Epithelial cell of esophagus (primary cell): ENCODE data around the gene TCF7.
A peak's percentile ranks its signal among the peaks of the same experiment; 100 is the strongest.

Experiments used
- DNase-seq: peaks from one replicate; pipeline ENCODE4 v3.0.0; 2010; ENCODE audit warnings: low read depth
- H3K4me3 ChIP-seq: 2 replicates; pipeline ENCODE4 v1.5.1; 2011; ENCODE audit warnings: mild to moderate bottlenecking, low read length, control low read depth
- CTCF ChIP-seq: IDR thresholded peaks from 2 replicates; pipeline ENCODE4 v1.5.1; 2011; ENCODE audit warnings: low read depth, mild to moderate bottlenecking, low read length, control low read depth, inconsistent platforms; ENCODE audit not compliant: insufficient read depth; ENCODE audit errors: missing control alignments

TCF7 gene

GRCh38 chr5:134153657-134154056 lies 39.2 kb downstream of the TCF7 start:
- H3K4me3 ChIP-seq = no peak overlapping the region
- TF ChIP-seq CTCF = no peak
- peak; percentile 76 for DNase-seq

DNA sequence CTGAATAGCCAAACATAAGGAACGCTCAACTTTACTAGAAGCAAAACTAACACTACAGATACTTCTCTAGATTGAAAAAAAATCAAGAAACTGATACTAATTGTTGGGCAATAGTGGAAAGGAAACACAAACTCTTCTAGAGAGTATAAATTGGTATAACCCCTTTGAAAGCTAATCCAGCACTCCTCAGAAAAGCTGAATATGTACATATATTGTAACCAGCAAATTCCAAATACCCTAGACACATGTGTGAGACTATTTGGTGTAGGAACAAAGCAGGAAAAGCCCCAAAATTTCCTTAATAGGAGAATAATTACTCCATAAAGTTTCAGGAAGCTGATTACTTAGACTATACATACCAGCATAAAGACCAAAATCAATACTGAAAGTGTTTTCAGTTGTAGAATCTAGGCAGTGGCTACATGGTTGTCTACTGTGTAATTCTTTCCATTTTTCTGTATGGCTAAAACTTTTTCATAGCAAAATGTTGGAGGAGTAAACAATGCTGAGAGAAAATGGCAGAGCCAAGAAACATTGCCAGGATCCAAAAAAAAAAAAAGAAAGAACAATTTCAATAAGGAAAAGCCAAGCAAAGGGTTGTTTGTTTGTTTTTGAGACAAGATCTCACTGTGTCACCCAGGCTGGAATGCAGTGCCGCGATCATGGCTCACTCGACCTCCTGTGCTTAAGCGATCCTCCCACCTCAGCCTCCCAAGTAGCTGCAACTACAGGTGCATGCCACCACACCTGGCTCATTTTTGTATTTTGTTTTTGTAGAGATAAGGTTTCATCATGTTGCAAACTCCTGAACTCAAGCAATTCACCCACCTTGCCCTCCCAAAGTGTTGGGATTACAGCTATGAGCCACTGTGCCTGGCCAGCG lies 47.3 kb downstream of the TCF7 start:
- no peak for TF ChIP-seq CTCF

GRCh38 chr5:134162592-134162991 lies 48.1 kb downstream of the TCF7 start:
- no peak for DNase-seq
- H3K4me3 ChIP-seq = no peak overlapping the region
- TF ChIP-seq CTCF = no peak

More for the DNA sequence above, 47.3 kb downstream of the TCF7 start:
- no peak overlapping the region for H3K4me3 ChIP-seq
- DNase-seq = no peak

- no peak overlapping the region for H3K4me3 ChIP-seq
- DNase-seq = no peak
- TF ChIP-seq CTCF = no peak
Observed at GRCh38 chr5:134171972-134172371, 57.5 kb downstream of the TCF7 start.

GRCh38 chr5:134174841-134175839 lies 60.7 kb downstream of the TCF7 start:
- peak overlapping the region; percentile 84 for H3K4me3 ChIP-seq
- TF ChIP-seq CTCF = no peak
- DNase-seq = peak; percentile 36

- TF ChIP-seq CTCF = no peak
- H3K4me3 ChIP-seq = peak overlapping the region; percentile 84
- DNase-seq = peak; percentile 44
Observed at GRCh38 chr5:134175921-134176510, 61.5 kb downstream of the TCF7 start.
